Effector CD4-positive, alpha-beta T cell (primary cell): Measurements from ENCODE around the gene ACIN1.
"Not testable (repeated sequence)": the region's sequence is repeated elsewhere in the genome, so short reads cannot be mapped to it uniquely, and the experiment has no call there.

ENCODE experiments used
- DNase-seq: peaks from one replicate; pipeline ENCODE4 v3.0.0-alpha.2; 2020

ACIN1 gene

GRCh38 chr14:23035303-23036144 lies 59.4 kb downstream of the ACIN1 start:
- no peak for DNase-seq

GRCh38 chr14:23034498-23035302 lies 60.2 kb downstream of the ACIN1 start, which contains the start of gene PSMB5:
PSMB5 (minus strand) TSS chr14:23034900; CDS start chr14:23034881, 19 bp downstream.
- DNase-seq, result peak; percentile 85

DNA sequence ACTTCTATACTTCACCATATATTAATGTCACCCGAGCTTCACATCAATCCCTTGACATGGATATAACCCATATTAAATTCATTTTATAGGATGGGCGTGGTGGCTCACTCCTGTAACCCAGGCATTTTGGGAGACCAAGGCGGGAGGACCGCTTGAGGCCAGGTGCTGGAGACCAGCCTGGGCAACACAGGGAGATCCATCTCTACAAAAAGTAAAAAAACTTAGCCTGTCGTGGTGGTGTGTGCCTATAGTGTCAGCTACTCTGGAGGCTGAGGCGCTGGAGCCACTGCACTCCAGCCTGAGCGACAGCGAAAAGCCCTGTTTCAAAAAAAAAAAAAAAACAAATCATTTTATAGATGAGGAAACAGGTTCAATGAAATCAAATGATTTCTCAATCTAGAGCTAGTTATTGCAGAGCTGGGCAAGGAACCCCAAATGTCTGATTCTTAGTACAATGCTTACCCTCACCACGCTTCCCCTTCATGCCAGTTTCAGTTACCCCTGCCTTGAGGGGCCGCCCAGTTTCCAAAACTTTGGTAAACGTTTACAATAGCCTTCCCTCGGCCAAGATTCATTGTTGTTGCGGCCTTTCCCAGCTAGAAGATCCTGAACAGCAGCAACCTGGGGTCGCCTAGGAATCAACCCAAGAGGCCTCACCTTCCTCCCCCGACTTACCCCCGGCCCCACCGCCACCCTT lies 61.0 kb downstream of the ACIN1 start:
- no peak for DNase-seq

DNA sequence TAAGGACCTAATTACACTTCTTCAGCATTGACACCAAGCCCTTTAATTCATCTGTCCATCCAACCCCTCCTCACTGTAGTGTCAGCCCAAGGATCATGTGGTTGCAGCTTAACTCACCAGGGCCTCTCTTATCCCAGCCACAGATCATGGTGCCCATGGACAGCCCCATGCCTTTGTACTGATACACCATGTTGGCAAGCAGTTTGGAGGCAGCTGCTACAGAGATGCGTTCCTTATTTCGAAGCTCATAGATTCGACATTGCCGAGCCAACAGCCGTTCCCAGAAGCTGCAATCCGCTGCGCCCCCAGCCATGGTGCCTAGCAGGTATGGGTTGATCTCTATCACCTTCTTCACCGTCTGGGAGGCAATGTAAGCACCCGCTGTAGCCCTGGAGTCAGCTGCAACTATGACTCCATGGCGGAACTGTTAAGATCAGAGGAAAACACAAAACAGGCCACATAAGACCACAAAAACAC lies 61.6 kb downstream of the ACIN1 start:
- DNase-seq, result no peak

DNA sequence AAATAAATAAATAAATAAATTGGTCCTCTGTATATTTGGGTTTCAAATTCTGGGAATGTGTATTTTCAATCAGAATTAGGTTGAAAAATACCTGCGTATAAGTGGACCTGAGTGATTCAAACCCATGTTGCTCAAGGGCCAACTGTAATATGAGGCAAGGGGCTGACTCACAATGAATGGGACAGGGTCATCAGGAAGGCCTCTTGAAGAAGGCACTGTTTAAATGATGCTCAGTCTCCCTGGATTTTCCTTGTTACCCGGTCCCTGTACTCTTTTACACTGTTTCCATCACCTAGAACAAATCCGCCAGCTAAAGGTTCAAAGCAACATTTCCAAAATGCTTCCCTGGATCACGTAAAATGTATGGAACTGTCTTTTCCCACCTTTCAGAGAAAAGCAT lies 64.0 kb downstream of the ACIN1 start:
- no peak for DNase-seq

- no peak for DNase-seq
Observed at GRCh38 chr14:23028799-23029198, 66.1 kb downstream of the ACIN1 start.

GRCh38 chr14:23025151-23025814 lies 69.7 kb downstream of the ACIN1 start:
- DNase-seq, result no peak

DNA sequence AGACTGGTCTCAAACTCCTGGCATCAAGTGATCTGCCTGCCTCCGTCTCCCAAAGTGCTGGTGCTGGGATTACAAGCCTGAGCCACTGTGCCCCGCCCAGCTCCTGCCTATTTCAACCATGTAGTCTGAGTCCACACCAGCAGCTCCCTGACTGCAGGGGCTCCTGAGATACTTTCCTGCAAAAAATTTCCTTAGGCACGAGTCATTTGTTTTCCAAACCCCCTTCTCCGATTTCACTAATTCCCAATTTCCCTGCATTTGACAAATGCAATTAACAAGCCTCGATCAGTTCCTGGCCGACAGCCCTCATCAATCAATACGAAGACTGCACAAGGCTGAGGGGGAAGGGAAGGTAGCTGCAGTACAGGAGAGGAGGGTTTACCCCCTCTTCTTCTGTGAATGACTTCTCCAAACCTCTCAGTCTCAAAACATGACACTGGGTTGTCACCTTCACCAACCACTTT lies 70.3 kb downstream of the ACIN1 start:
- no peak for DNase-seq

DNA sequence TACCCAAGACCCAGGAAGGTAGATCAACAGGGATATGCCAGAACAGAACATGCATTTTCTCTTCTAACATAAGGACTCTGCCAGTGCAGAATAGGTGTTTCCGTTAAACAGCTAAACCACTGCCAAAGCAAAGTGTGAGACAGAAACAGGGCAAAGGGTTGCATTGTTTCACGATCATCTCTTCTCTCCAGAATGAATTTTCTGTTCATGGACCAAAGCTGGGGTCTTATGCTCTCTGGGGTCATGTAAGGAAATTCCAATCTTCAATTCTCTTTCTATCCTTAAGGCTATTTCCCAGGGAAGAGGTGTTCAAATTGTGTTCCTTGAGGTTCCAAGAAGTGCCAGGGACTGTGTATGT lies 71.2 kb downstream of the ACIN1 start:
- no peak for DNase-seq

- DNase-seq, result no peak
Observed at GRCh38 chr14:23023022-23023794, 71.7 kb downstream of the ACIN1 start.

DNA sequence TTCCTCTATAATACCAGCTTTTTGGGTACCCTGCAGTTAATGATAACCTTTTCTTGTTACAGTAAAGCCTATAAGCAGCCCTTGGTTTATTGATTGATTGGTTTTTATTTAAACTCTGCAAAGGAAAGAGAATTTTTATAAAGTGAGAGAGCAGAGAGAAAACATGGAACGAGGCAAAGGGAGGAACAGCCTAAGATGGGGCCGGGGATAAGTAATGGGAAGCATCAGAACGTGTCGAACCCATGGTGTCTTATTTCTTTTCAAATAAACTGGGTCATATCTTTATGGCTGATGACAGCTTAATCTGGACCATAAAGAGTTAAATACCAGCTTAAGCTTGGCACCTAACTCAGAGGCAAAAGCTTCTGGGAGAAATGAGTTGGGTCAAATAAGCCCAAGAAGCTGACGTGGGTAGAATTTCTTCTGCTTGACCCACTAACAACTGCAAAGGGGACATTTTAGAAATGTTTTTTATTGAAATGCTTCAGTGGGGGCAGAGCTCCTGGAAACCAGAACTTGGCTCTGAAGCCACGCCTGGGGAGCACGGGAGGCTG lies 73.0 kb downstream of the ACIN1 start:
- DNase-seq, result no peak

DNA sequence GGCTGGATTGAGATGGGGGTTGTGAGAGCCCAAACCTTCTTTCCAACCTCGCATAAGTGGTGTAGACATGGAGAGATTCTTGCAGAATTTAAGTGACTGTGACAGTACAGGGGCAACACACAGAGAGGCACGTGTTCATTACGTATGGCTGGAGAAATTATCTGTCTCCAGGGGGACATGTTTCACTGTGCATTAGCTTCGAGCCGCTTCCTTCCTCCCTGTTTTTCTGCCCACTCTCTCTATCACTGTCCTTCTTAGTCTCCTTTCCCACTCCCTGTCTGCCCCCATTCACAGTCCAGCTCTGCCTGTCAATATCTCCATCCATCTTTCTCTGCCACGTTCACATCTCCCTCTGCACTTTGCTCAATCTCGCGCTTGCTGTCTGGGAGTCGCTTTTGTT lies 73.5 kb downstream of the ACIN1 start:
- DNase-seq, result no peak

- no peak for DNase-seq
Observed at GRCh38 chr14:23020143-23021128, 74.5 kb downstream of the ACIN1 start.

- no peak for DNase-seq
Observed at GRCh38 chr14:23018107-23018506, 76.8 kb downstream of the ACIN1 start.

DNA sequence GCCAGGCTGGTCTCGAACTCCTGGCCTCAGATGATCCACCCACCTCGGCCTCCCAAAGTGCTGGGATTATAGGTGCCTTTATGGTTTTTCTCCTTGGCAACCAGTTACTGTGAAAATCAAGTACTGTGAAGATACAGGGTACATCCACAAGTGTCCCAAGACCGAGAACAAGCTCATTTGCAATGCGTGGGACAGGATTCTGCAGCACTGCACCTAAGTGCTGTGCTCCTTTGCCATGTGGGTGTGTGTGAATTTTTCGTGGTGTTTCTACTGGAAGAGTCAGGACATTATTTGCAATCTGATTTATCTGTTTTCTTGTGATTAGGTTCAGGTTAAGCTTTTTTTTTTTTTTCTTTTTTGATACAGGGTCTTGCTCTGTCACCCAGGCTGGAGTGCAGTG lies 77.8 kb downstream of the ACIN1 start:
- DNase-seq, result no peak

DNA sequence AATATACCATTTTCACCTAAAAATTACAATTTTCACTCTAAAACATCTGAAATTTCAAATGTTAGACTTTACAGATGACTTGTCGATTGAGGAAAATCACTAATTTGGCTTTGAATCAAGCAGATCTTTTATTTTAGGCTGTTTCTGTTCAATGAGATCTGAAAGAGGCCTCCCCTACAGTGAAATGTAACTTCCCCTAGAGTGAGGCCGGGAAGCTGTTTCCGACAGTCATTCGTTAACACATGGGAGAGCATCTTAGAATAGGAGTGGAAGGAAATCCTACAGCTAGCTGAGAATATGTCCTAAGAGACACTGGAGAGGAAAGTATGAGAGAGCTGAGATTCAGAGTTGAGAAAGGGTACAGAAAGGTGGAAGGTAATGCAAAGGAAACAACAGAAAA lies 79.3 kb downstream of the ACIN1 start:
- no peak for DNase-seq

DNA sequence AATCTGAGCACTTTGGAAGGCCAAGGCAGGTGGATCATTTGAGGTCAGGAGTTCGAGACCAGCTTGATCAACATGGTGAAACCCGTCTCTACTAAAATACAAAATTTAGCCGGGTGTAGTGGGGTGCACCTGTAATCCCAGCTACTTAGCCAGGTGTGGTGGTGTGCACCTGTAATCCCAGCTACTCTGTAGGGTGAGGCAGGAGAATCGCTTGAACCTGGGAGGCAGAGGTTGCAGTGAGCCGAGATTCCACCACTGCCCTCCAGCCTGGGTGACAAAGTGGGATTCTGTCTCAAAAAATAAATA lies 81.2 kb downstream of the ACIN1 start:
- not testable (repeated sequence) for DNase-seq

DNA sequence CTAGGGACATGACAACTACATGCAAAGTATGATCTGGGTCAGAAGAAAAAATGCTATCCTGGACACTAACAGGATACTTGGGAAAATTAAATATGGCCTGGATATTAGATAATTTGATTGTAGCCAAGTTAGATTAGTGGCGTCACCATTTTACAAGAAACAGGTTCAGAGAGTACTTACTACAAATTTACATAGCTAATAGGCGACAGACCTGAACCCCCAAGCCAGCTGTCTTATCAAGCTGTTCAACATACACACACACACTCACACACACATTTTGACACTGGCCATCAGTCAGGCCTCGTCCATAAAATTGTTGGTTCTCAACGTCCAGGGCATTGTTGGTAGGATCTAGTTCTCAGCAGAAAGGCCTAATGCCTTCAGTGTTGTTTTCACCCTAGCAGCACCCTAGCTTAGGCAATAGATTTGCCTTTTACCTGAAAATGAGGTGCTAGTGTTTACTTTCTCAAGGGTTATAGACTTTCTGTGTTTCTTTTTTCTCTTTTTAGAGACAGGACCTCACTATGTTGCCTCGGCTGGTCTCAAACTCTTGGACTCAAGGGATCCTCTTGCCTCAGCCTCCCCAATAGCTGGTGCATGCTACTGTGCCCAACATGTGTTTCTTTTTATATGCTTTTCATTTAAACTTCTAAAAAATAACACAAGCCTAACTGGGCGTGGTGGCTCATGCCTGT lies 81.7 kb downstream of the ACIN1 start:
- DNase-seq, result no peak

DNA sequence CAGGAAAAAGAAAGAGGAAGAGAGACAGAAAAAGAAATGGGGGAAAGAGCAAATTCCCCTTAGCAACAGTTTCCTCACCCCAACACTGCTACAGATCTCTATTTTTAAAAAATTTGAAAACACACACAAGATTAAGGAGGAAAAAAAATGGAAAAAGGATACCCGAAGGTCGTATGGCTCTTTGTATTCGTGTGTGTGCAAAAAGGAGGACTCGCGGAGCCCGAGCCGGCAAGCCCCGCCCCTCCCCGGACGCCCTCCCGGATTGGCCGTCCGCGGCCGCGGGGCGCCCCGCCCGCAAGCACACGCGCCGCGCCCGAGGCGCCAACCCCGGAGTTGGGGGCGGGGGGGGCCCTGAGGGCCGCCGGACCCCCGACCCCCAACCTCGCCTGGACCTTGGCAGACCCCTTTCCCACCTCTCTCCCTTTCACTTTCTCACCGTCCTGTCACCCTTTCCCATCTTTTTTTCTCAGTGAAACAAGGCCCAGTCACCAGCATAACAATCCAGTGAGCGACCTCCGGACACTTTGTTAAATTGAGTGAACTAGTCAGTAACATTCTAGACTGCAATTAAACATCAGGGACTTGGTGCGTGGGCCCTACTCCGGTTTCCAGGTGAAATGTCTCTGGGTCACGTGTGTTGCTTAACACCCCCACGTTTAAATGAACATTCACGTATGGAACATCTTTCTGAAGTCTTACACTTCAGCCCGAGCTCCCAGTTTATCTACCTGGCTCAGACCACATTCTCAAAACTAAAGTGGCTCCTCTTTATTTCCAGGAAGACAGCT lies 84.8 kb downstream of the ACIN1 start, which contains the start of gene C14orf93:
Gene C14orf93, minus strand, starts transcription at position 205 of the 788 bp plus-strand sequence. CDS start 11,120 bp downstream, outside the sequence.
- DNase-seq, result peak; percentile 70
